Measurements from ENCODE around the gene ROPN1L.
"Not testable (repeated sequence)": the region's sequence is repeated elsewhere in the genome, so short reads cannot be mapped to it uniquely, and the experiment has no call there.

ROPN1L gene

DNA sequence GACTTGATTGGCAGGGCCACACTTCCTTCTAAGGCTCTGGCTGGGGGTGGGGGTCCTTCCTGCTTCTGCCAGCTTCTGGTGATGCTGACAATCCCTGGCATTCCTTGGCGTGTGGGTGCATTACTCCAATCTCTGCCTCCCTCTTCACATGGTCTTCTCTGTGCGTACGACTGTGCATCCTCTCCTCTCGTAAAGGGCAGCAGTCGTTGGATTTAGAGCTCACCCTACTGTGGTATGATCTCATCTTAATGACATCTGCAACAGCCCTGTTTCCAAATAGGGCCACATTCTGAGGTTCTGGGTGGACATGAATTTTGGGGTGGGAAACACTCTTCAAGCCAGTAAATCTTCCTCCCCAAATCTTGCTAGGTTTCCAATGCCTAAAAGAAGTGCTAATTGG is 36.8 kb downstream of the ROPN1L start:
- DNase-seq (ENCODE audit: low read depth in 2 of 2) = no peak

DNA sequence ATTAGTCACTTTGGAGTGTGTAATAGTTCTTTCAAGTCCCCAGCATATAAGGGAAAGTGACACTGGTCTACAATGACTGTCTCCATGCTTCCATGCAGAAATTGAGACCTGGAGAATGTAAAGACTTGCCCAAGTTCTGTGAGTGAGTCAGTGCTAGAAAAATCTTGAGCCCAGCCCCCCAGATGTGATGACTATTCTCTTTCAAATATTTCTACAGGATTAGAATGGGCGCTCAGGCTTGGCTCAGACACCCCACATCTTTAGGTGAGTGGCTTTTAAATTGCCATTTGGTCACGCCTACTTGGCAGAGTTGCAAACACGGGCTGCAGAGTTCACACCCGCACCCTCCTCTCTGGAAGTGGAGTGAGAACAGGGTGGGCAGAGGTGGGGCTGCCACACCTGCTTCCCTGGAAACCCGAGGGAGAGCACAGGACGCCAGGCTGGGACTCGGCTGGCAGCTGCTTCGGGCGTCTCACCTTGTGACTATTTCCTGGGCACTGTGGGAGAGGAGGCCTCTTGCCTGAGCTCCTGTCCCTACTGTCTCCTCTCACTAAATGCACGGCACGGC is 37.6 kb downstream of the ROPN1L start:
- DNase-seq (ENCODE audit: low read depth in 2 of 2) = no peak

DNA sequence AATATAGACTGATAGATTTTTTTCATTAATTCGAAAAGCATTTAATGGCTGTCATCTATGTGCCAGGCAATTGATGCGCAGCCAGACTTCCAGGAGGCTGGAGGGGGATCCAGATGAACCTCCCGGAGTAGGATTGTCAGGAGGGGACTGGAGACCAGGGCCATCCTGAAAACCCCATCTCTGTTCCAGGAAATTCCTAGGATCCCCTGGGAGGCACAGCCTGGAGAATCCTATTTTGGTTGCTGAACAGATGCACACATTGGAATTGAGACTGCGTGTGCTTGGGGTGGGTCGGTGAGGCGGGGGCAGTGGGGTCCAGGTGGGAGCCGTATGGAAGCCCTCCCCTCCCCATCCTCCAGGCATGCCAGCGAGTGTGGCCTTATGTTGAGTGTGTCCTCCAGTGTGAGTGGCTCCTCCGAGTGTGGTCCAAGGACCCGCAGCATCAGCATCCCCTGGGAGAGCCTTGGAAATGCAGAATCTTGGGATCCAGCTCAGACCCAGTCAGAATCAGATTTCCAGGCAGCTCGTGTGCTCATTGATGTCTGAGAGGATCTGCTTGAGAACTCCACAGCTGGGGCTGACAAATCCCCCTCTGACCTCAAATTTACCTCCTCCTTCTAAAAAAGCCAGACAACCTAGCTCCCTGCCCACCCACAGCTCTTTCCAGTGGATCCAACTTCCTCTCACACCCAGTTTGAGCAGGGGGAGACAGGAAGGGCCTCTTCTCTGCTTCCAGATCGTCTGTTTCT is 38.7 kb downstream of the ROPN1L start:
- no peak for DNase-seq (ENCODE audit: low read depth in 2 of 2)

DNA sequence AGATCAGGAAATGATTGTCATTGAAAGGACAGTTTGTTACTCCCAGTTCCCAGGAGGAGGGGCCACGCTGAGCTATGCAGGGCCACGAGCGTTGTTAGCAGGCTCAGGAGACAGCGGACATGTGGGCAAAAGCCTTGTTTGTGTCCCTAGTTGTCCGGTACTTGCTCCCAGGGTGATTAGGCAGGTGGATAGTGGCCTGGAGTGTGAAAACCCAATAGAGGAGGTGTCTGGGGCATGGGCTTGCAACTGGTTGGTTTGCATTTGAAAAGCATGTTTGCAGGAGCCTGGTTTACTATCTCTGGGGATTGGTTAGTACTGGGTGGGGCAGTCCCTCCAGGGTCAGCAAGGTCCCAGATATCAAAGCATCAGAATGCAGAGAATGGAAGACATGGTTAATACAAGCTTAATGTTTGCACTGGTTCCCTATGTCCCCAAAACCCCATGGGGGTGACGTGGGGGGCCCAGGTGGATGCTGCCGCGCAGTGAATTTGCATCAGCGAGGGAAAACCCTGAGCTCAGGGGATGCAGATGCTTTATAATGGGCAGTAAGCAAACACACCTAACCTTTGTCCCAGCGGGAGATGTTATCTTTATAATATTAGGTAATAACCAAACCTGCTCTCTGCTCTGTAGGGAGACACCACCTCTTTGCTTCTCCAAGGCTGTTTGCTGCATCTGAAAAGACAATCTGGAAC is 39.7 kb downstream of the ROPN1L start:
- DNase-seq (ENCODE audit: low read depth in 2 of 2) = no peak

DNA sequence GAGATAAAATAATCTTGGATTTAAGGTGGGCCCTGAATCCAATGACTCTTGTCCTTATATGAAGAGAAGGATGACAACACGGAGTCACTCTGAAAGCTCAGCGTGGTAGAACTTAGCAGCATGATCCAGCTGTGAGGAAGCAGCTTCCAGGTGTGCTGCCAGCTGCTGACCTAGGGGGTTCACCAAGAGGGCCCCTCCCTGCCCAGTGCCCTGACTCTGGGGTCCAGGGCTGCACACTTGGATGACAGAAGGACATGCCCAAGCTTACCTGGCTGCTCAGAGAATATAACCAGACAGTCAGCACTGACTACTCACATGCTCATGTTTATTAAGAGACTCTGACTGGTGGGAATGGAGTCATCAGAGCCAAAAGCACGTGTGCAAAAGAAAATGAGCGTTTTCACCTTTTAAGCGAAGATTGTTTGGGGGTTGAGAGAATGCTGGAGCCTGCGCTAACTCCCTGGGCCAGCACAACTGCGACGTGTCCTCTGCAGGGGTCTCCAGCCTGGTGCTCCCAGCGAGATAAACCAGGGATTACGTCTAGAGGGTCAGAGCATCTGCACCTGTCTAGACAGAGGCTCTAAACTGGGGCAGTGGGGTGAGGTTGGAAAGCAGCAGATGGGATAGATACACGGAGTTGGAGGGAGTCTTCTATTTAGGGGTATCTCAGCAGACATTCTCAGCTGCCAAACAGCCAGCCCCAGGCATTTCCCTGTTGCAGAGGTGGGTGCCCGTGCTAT is 41.3 kb downstream of the ROPN1L start:
- DNase-seq (ENCODE audit: low read depth in 2 of 2) = no peak

DNA sequence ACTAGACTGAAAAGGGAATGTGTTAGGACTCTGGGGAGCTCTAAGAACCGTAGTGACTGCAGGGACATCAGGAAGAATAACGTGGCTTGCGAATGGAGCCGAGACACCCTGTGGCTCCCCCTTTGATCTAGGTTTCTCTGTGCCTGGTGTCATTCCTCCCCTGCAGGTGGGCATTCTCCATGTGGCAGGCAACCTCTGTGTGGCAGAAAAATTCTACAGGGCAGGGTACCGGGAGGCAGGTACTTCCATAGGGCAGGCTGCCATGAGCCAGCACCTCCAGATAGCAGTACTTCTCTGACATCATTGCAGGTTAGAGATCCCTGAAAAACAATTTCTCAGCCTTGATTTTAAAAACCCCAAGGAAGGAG is 43.1 kb downstream of the ROPN1L start:
- no peak for DNase-seq (ENCODE audit: low read depth in 2 of 2)

DNA sequence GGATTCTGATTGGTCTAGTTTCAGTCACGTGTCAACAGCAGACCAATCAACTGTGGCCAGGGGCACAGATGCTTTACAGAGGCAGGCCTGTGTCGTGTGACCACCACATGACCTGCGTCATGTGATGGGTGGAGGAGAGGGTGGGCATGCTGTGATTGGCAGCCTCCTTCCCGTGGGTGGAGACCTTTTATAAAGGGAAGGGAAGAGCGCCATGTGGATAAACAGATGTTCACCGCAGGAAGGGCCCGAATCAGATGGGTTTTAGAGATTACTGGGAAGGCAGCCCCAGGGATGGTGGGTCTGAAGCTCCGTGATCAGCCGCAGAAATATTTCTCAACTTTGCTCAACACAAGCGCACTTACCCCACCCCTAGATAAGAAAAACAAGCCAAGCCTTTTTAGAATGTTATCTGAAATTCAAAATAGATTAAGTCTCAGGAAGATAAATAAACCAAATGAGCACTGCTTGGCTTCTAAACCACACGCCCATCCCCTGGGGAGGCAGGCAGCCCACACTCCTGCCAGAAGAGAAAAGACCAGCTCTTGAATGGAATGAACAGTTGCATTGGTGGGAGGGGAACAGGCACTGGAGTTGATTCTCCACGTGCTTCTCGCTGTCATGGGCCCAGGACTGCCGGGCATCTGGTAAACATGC is 43.6 kb downstream of the ROPN1L start:
- no peak for DNase-seq (ENCODE audit: low read depth in 2 of 2)

DNA sequence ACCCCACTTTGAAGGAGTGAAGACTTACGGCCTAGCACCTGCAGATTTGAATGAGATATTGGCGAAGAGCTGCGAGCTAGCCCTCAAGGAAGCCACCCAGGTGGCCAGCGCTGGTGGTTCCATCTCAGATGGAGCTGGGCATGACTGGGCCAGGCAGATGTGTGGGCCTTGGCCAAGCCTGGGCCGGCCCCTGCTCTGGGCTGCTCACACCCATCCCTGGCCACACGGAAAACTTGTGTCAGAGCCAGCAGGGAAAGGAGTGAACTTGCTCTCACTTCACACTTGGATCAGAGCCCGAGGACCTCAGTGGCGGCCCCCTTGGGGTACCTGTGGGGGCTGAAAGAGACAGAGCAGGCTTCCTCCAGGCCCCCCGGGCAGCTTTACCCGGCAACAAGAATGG is 44.2 kb downstream of the ROPN1L start:
- no peak for DNase-seq (ENCODE audit: low read depth in 2 of 2)

DNA sequence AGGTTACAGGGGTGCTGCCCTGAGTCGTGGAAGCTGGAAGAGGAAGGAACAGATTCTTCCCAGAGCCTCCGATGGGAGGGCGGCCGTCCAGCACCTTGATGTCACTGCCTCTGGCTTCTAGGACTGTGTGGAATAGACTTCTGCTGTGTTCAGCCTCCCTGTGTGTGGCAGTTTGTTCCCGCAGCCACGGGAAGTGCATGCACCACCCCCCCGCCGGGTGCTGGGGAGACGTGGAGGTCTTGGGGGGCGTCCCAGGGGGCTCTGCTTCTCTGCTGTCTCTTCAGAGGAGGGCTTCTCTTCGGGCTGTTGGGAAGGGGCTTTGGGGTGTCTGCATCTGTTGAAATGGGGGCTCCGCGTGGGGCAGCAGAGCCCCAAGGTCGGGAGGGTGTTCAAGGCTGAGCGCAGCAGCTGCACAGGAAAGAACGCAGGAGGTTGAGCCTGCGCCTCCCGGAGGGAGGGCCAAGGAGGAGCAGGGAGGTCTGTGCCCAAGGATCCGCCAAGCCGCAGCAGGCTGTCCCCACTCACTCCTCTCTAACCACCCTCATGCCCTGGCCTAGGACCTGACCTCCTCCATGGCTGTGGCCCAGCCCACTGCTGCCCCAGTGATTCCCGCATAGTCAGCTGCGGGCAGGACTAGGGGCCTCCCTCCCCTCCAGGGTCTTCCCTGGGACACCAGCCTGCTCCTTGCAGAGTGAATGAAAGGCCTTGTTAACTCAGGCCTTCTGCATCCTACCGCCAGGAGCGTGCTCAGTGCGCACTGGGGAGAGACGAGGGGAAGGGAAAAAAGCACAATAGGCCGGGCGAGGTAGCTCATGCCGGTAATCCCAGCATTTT is 45.0 kb downstream of the ROPN1L start:
- no peak for DNase-seq (ENCODE audit: low read depth in 2 of 2)

DNA sequence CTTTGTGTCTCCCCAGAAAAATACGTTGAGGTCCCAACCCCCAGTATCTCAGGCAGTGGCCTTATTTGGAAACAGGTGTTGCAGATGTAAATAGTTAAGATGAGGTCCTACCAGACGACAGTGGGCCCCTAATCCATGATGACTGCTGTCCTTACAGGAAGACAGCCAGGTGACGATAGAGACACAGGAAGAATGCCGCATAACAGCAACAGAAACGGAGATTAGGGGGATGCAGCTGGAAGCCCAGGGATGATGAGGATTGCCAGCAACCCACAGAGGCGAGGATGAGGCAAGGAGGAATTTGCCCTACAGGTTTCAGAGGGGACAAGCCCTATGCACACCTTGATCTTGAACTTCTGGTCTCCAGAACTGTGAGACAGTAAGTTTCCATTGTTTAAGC is 46.5 kb downstream of the ROPN1L start:
- DNase-seq (ENCODE audit: low read depth in 2 of 2) = no peak

DNA sequence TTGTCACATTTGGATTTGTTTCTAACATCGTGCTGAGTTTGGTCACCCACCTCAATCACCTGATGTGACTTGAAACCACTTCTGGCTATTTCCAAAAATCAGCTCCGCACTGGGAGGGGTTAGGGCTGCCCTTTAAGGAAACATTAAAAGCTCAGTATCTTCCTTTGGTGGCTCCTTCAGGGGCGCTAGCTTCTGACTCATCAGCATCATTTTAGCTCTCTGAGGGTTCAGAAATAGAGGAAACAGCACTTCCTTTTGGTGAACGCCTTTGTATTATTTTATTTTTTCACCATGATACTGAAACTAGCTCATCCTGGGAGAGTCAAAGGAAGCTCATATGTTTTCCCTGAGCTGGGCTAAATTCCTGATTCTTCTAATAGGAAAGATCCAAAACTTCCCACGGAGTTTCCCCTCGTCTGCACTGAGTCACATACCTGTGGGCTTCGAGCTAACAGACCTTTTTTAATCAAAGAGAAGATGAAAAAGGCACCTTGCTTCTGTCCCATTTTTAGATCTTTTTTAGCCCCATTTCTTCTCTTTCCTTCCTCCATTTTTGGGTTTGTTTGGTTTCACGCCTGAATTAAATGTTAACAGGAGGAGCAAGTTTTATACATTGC is 48.2 kb downstream of the ROPN1L start:
- no peak for DNase-seq (ENCODE audit: low read depth in 2 of 2)

DNA sequence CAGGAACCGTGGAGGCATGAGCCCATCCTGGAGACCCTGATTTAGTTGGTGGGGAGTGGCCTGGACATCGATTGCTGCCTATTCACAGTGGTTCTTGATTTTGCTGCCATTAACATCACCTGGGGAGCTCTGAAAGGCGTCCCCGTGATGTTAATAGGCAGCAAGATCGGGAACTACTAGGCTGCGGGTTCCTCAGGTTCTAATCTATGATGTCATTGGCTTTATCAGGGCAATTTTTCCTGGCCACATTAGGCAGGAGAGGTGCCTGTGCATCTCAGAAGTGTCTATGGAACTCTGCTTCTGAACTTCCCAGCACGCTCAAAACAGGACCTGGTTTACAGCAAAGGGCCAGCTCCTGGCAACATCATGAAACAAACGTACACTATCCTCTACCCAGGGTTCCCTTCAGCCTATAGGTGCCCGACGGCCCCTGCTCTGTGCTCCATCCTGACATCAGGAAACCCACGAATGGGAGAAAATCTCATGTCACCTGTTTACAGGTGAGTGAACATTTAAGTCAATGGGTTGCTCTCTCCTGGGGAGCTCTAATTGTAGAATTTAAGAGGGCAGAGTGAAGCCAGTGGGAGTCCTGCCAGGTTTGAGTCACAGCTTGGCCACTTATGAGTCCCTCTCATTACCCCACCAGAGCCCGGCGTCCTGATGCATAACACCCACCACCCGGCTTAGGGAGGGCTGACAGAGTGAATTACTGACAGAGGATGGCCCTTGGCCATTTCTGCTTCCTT is 49.4 kb downstream of the ROPN1L start:
- no peak for DNase-seq (ENCODE audit: low read depth in 2 of 2)

DNA sequence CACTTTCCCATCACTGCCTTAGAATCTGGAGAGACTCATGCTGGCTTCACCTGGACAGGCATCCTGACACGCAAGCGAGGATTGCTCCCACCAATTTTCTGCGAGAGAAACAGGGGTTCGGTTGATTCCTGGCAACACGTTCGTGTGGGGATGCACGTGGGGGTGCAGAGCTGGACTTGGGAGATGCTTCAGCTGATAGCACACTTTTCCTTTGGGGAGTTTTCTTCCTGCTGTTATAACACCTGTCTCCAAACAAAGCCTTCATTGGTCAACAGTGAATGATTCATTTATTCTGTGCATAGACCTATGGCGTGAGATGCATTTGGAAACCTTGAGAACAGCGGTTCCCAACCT is 50.0 kb downstream of the ROPN1L start:
- no peak for DNase-seq (ENCODE audit: low read depth in 2 of 2)

DNA sequence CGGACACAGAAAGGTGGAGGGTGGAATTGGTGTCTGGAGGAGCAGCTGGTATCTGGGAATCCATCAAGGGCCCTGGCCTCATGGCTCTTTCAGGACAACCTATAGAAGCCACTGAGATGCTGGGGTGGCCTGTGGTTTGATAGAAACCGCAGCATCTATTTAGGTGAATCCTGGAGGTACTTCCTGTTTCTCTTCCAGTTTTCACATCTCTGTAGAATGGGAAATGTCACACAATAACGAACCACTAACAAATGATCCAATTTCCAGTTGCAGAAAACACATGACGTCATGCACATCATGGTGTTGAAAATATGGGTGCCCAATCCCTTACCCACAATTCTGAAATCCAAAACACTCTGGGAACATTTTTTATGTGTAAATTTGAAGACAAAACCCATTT is 52.2 kb downstream of the ROPN1L start:
- DNase-seq (ENCODE audit: low read depth in 2 of 2) = no peak

DNA sequence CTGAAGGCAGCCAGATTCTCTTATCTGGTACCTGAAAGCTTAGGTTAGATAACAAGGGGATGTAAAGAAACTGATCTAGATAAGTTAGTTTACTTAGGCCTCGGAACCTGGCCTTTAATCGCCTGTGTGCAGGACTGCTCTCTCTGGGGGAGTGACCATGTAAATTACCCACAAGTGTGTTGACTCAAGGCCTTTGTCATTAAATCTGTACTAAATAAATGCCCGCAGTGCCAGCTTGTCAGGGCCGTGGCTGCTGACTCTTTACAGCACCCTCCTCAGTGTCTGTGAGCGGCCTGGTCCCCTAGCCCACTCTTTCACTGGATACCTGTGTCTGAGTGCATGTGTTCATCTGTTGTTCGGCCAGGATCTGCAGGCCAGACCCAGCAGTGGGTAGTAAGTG is 52.8 kb downstream of the ROPN1L start:
- DNase-seq (ENCODE audit: low read depth in 2 of 2) = not testable (repeated sequence)

DNA sequence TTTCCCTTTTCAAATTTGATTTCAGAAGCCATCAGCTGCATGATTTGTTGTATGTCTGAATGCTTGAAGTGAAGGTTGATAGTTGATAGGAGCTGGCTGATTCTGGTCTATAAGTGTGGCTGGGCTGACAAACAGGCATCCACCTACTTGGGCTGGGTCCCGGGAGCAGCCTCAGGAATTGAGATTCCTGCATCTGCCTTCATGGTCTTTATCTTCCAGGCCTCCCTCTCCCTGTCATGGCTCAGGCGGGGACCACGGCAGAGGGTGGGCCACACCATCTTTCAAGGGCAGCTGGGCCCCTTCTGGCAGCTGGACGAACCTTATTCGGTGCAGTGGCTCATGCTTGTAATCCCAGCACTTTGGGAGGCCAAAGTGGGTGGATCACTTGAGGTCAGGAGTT is 55.9 kb downstream of the ROPN1L start:
- DNase-seq (ENCODE audit: low read depth in 2 of 2) = no peak

DNA sequence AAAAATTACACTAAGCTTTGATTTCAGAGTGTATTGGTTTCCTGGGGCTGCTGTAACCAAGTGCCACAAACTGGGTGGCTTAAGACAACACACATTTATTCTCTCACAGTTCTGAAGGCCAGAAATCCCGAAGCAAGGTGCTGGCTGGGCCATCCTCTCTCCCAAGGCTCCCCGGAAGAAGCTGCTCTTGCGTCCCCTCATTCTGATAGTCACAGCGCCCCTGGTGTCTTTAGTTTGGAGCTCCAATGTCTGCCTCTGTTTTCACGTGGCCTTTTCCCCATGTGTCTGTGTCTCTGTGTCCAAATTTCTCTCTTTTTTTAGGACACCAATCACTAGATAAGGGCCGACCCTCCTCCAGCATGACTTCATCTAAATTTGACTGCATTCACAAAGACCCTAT is 56.7 kb downstream of the ROPN1L start:
- DNase-seq (ENCODE audit: low read depth in 2 of 2) = no peak

DNA sequence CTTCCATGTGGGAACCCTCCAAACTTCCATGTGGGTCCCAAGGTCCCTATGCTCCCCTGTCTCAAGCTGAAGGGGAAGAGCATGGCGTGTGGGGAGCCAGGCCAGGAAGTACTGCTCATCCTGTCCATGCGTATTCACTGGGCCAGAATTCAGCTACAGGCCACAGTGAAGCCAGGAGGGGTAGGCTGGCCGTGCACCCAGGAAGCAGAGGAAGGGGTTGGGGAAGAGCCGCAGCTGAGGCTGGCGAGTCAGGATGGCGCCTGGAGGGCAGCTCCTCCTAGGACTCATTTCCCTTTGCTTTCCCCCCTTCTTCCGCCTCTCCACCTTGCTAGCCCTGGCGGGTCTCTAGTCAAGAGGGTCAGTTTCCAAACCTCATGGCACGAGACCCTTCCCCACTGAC is 57.4 kb downstream of the ROPN1L start:
- DNase-seq (ENCODE audit: low read depth in 2 of 2) = no peak

DNA sequence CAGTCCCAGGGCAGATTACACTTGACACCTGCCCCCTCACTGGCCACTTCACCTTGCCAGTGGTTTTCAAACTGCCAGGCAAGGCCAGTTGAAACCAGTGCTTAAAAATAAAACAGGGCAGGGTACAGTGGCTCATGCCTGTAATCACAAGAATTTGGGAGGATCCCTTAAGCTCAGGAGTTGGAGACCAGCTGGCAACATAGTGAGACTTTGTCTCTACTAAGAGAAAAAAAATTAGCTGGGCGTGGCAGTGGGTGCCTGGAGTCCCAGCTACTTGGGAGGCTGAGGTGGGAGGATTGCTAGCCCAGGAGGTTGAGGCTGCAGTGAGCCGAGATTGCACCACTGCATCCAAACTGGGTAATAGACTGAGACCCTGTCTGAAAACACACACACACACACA is 58.1 kb downstream of the ROPN1L start:
- no peak for DNase-seq (ENCODE audit: low read depth in 2 of 2)

DNA sequence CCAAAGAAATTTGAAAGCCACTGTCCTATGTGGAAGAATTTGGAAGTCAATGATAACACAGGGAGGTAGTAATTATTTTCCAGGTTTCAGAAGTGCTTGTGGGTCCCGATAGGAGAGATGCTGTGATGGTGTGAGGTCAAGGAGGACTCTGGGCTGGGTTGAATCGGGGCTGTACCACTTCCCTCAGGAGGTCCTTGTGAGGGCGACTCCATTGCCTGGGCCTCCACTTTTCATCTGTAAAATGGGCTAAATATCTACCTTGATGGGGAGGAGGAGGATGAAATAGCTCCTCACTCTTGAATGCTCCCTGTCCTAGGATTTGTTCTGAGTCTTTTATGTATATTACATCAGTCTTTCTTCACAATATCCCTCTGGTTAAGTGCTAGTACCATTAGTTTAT is 59.0 kb downstream of the ROPN1L start:
- no peak for DNase-seq (ENCODE audit: low read depth in 2 of 2)

All from stimulated activated CD4-positive, alpha-beta T cell treated with anti-CD3 and anti-CD28 coated beads, Interleukin-1b, Interleukin-23, amount 100 ng/mL, for 4 hours (primary cell).